Body of pancreas (tissue), 4 donors: ENCODE data around the gene NUP188.

Experiments used
- POLR2A ChIP-seq, 3 donors: fragments of 450-650 bp; IDR thresholded peaks; one replicate each; pipeline ENCODE4 v1.6.1; 2016; ENCODE audit warnings: antibody characterized with exemption in 3 of 3, mild to moderate bottlenecking in 2 of 3
- TF ChIP-seq, protein P1 (sequence below), 7 experiments: fragments of 450-650 bp in 4 of 7; fragments of 200-600 bp in 3 of 7; sonication (generic) in 3 of 7; IDR thresholded peaks; one replicate each; pipeline ENCODE4 v1.5.1; 2016 to 2019; ENCODE audit warnings: antibody characterized with exemption in 7 of 7

DNA sequence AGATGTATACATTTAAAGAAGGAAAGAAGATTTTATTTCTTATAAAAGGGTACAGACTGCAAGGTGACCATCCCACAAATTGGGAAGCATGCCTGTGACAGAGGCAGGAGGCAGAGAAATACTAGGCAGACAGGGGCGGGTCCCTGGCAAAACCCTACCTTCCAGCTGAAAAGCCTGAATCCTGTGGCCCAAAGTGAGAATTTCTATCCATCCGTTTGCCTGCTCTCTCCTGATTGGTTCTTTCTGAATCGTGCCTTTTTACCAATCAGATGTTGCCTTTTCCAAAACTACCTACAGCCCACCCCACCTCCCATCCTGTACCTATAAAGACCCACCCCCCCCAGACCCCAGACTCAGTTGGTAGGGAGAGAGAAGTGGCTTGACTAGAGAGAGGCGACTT is 84.0 kb downstream of the NUP188 start:
- TF ChIP-seq, protein P1, sequence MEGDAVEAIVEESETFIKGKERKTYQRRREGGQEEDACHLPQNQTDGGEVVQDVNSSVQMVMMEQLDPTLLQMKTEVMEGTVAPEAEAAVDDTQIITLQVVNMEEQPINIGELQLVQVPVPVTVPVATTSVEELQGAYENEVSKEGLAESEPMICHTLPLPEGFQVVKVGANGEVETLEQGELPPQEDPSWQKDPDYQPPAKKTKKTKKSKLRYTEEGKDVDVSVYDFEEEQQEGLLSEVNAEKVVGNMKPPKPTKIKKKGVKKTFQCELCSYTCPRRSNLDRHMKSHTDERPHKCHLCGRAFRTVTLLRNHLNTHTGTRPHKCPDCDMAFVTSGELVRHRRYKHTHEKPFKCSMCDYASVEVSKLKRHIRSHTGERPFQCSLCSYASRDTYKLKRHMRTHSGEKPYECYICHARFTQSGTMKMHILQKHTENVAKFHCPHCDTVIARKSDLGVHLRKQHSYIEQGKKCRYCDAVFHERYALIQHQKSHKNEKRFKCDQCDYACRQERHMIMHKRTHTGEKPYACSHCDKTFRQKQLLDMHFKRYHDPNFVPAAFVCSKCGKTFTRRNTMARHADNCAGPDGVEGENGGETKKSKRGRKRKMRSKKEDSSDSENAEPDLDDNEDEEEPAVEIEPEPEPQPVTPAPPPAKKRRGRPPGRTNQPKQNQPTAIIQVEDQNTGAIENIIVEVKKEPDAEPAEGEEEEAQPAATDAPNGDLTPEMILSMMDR (IDR thresholded peaks at IDR 0.05), result no peak
- no peak for TF ChIP-seq POLR2A (IDR thresholded peaks at IDR 0.05)
